ENCODE data around the gene SFR1.

Gene SFR1

DNA sequence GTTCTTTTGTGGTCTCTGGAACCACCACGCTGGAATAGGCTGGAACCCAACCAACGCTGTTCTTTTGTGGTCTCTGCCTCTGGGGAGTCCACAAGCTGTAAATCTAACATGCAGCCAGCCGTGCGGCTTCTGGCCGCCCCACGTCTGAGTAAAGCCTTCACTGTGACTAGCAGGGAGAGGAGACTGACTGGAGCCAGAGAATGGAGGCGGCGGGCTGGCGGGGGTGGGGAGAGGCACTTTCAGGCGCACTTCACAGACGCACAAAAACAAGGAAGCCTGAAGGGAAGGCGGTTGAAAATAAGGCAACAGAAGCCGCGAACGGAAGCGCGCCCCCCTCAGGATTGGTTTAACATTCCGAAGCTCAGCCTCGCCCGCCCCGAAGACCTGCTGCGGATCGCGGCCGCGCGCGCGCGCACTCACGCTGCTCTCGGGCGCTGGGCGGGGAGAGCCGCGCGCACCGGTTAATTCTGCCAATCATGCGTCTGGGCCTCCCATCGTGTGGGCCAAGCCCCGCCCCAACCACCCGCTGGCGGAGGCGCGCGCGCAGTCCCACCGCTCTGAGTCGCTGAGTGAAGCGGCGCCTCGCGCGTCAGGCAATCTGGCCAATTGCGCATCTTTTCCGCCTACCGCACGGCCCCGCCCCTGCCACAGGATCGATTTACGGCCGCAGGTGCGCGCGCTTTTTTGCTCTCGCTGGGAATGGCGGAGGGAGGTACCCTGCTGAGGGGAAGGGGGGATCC lies at the start of gene SFR1:
SFR1 (plus strand) TSS at position 687 of the 740 bp plus-strand sequence; CDS start at position 700, 13 bp downstream.
- peak; percentile 97 for DNase-seq (ENCODE audit: low read depth in 2 of 2)

- no peak for DNase-seq (ENCODE audit: low read depth in 2 of 2)
Measured at GRCh38 chr10:104072786-104073185, 49.2 kb upstream of the SFR1 start.

- DNase-seq (ENCODE audit: low read depth in 2 of 2): no peak
Measured at GRCh38 chr10:104074505-104074904, 47.5 kb upstream of the SFR1 start.

- DNase-seq (ENCODE audit: low read depth in 2 of 2): no peak
Measured at GRCh38 chr10:104076743-104077160, 45.2 kb upstream of the SFR1 start.

GRCh38 chr10:104077247-104077646 lies 44.7 kb upstream of the SFR1 start:
- no peak for DNase-seq (ENCODE audit: low read depth in 2 of 2)

DNA sequence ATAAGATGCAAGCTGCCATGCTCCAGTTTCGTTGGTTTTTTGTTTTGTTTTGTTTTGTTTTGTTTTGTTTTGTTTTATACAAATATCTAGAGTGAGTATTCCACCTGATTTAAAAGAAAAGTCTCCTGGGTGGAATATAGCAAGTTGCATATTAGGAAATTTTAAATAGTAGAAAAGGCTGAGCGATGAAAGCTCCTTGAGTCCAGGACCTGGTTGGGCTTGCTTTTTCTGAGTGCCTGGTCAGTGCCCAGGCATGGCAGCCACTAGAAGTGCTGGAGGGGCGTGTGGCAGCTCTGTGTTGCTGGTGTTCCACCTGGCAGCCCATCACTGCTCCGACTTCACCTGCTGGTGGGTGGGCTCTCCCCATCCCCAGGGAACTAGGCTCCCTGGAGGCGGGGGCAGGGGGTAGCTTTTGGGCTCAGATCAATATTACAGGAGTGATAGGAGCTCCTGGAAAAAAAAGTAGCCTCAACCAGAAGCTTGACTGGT lies 44.3 kb upstream of the SFR1 start:
- no peak for DNase-seq (ENCODE audit: low read depth in 2 of 2)

DNA sequence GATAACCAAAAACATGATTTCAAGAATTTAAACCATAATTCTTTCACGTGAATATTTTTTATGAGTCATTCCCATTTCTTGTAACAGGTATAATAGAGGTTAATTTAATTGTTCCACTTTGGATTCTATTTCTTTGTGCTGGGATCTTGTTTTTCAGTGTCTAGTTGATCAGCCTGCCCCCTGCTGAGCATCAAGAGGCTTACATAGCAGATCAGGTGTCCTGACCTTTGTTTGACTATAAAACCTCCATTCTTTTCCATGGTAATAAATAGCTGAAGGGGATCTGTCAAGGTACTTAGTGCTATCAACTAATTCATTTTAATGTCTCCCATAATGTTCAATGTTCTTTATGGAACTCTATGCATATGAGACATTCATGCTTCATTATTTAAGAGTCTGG lies 41.2 kb upstream of the SFR1 start:
- no peak for DNase-seq (ENCODE audit: low read depth in 2 of 2)

- DNase-seq (ENCODE audit: low read depth in 2 of 2): no peak
Measured at GRCh38 chr10:104081998-104082397, 40.0 kb upstream of the SFR1 start.

- no peak for DNase-seq (ENCODE audit: low read depth in 2 of 2)
Measured at GRCh38 chr10:104084482-104085142, 37.4 kb upstream of the SFR1 start.

GRCh38 chr10:104085801-104086400 lies 36.1 kb upstream of the SFR1 start, which contains the start of gene COL17A1:
COL17A1 (minus strand) TSS chr10:104085880; CDS start chr10:104080673, 5,207 bp downstream.
- no peak for DNase-seq (ENCODE audit: low read depth in 2 of 2)

DNA sequence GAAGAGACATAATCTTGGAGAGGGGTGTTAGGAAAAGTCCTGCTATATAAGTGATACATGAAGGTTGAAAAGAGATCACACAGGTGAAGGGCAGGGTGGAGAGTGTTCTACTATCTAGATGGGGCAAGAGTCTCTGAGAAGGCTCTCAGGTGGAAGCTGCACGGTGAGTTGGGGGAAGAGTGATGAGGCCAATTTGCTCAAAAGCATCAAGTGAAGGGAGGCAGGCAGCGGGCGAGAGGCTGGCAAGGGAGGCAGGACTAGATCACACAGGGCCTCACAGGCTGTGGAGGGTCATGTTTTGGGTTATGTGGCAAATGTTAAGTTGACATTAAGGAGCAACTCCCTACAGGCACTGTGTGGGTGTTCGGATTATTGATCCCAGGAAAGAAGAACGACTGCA lies 33.7 kb upstream of the SFR1 start:
- DNase-seq (ENCODE audit: low read depth in 2 of 2): no peak

DNA sequence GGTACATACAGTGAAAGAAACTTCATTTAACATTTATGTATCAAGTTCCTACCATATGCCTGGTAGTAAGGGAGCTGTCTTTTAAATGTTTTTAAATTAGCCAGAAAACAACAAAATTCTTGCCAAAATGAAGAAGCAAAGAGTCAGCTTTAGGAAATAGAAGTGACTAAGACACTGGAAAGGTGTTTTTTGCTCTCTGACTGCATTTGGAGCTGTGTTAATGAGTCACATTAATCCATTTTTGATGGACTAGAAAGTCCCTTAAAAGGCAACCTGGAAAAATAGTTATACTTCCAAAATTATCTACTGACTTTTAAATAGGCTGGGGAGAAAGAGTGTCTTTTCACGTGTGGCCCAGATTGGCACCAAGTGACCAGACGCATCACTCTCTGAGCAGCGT lies 32.4 kb upstream of the SFR1 start:
- no peak for DNase-seq (ENCODE audit: low read depth in 2 of 2)

DNA sequence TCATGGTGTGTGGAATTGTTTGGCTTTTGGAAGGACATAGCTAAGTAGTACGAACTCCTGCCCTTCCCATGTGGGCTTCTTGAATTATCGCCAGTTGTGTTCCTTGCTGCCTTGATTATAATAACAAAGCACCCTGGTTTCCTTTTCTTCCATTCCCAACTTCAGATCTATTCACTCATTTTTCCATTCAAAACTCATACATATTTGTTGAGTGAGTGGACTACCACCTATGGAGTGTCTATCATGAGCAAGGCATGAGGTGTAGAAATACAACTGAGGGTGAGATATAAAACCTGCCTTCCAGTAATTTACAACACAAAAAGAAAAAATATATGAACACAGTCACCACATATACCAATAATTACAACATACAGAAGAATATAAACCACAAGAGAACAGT lies 31.4 kb upstream of the SFR1 start:
- DNase-seq (ENCODE audit: low read depth in 2 of 2): no peak

- no peak for DNase-seq (ENCODE audit: low read depth in 2 of 2)
Measured at GRCh38 chr10:104092749-104093148, 29.2 kb upstream of the SFR1 start.

DNA sequence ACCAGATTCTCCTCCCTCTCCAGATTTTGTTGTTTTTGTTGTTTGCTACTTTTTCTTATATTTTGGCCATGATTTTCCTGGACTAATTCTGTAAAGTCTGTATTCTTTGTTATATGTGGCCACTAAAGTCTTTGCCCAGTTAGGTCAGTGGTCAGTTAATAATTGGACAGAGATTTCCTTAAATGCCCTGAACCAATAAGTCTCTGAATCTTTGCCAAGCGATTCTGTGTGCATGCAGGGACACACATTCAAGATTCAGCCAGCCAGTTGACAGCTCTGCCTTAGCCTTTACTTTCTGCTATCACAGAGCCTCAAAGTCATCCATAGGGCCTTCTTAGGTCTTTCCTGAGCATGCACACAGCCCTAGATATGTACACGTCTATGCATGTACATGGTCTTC lies 25.3 kb upstream of the SFR1 start:
- no peak for DNase-seq (ENCODE audit: low read depth in 2 of 2)

GRCh38 chr10:104098358-104098925 lies 23.5 kb upstream of the SFR1 start:
- DNase-seq (ENCODE audit: low read depth in 2 of 2): no peak

- no peak for DNase-seq (ENCODE audit: low read depth in 2 of 2)
Measured at GRCh38 chr10:104099269-104099668, 22.7 kb upstream of the SFR1 start.

DNA sequence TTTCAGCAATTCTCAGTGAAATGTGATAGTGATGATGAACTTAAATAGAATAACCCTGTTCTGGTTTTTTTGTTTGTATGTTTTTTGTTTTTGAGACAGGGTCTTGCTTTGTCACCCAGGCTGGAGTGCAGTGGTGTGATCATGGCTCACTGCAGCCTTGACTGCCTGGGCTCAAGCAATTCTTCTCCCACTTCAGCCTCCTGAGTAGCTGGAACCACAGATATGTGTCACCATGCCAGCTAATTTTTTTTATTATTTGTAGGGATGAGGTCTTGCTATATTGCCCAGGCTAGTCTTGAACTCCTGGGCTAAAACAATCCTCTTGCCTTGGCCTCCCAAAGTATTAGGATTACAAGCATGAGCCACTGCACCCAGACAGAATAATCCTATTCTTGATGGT lies 22.0 kb upstream of the SFR1 start:
- no peak for DNase-seq (ENCODE audit: low read depth in 2 of 2)

- DNase-seq (ENCODE audit: low read depth in 2 of 2): no peak
Measured at GRCh38 chr10:104100795-104101194, 21.2 kb upstream of the SFR1 start.

DNA sequence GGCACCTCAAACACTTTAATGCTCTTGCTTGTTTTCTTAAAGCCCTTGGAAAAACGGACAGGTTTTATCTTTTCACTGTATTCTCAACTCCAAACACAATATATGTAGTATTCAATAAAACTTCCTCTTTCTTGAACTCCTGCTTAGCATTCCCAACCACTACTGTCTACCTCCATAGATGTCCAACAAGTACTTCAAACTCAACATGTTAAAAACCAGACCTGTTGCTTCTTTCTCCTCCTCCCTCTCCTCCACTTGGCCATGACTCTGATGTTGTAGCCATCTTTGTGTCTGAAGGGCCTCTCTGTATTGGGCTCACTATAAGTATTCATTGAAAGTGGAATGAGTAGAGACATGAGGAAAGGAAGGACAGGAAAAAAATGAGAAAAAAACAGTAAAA lies 20.1 kb upstream of the SFR1 start:
- no peak for DNase-seq (ENCODE audit: low read depth in 2 of 2)

DNA sequence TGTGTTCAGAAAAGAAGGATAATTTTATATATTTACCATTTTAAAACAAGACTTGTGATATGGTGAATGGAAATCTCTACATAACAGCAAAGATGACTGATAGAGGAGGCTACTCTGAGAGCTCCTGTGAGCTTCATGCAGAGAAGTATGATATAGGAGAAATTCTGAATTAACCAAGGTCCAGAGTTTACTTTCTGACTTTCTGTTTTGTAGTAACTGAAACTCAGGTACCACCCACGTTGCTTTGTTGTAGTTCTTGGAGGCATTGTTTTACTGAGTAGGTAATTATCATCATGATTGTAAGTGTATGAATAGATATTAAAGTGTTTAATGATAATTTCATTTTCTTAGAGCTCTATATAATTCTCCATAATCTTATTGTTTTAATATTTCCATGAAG lies 18.0 kb upstream of the SFR1 start:
- no peak for DNase-seq (ENCODE audit: low read depth in 2 of 2)

DNA sequence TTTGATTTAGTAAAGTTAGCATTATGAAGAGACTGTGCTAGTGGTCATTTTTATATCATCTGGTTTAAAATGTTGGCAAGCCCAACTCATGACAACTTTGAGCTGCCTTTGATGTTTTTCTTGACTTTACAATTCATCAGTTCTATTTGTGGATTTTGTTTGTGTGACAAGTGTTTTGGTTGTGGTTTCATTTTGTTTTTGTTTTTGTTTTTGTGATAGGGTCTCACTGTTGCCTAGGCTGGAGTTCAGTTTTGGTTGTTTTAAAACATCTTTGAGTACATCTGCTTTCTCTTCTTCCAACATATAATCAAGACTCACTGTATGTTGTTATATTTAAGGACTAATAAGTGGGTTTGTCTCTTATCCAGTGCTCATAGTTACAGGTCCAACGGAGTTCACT lies 17.6 kb upstream of the SFR1 start:
- no peak for DNase-seq (ENCODE audit: low read depth in 2 of 2)
